ENCODE measurements around the gene PGA3.
"Not testable (repeated sequence)": the region's sequence is repeated elsewhere in the genome, so short reads cannot be mapped to it uniquely, and the experiment has no call there.

The PGA3 gene

DNA sequence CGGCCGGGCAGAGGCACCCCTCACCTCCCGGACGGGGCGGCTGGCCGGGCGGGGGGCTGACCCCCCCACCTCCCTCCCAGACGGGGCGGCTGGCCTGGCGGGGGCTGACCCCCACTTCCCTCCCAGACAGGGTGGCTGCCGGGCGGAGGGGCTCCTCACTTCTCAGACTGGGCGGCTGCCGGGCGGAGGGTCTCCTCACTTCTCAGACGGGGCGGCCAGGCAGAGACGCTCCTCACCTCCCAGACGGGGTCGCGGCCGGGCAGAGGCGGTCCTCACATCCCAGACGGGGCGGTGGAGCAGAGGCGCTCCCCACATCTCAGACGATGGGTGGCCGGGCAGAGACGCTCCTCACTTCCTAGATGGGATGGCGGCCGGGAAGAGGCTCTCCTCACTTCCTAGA lies 37.0 kb upstream of the PGA3 start:
- intact Hi-C loops (cut with DNase I) = not testable (repeated sequence)
- DNase-seq = peak in 1 of 42 donors; percentile 27

DNA sequence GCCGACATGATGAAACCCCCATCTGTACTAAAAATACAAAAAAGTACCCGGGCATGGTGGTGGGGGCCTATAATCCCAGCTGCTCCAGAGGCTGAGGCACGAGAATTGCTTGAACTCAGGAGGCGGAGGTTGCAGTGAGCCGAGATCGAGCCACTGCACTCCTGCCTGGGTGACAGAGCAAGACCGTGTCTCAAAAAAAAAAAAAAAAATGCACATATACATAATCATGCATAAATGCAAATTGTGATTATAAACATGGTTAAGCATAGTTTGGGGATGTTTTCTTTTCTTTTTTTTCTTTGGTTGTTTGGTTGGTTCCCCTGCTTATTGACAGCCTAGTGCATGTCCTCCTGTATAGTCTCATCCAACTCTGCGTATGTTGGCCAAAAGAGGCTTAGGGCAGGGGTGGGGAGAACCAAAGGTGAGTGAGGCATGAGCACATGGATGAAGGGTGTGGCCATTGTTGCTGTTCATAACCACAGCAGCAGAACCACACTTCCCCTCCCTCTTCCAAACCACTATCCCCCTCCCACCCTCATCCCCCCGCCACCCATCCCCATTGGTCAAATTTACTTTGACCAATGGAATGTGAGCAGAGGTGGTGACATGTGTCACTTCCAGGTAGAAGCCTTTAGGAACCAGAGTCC lies 35.1 kb upstream of the PGA3 start:
- DNase-seq = peak in 1 of 42 donors; percentile 15
- intact Hi-C loops (cut with DNase I) = no loop called here

DNA sequence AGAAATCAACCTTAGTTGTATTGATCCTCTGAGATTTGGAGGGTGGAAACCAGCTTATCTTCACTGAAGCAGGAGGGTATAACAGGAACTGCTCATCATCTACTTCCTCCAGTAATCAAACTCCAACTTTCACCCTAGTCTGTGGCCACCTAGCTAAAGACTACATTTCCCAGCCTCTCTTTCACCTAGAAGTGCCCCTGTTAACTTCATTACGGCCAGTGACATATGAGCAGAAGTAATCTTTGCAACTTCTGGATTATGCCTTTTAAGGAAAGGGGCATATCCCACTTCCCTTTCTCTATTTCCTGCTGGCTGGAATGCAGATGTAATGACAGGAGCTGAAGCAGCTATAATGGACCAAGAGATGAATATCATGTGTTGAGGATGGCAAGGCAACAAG lies 34.5 kb upstream of the PGA3 start:
- no peak for DNase-seq
- intact Hi-C loops (cut with DNase I) = no loop called here

DNA sequence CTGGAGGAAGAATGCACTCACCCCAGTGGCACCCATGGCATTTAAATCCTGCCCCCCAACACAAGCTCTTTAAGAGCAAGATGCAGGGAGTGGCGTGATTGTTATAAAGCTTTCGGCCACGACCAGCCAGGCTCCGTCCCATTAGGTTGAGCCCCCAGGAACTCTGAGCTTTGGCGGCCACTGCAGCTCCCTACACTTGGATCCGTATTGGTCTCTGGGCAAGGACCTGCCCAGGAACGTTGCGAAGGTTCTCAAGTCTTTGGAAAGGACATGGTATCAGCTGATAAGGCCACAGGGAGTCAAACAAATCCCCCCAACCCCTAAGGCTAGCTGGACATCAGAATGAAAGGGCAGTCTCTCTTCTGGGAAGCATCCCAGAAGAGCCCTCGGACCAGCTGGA lies 32.7 kb upstream of the PGA3 start:
- peak in 1 of 42 donors; percentile 12 for DNase-seq
- intact Hi-C loops (cut with DNase I) = no loop called here

DNA sequence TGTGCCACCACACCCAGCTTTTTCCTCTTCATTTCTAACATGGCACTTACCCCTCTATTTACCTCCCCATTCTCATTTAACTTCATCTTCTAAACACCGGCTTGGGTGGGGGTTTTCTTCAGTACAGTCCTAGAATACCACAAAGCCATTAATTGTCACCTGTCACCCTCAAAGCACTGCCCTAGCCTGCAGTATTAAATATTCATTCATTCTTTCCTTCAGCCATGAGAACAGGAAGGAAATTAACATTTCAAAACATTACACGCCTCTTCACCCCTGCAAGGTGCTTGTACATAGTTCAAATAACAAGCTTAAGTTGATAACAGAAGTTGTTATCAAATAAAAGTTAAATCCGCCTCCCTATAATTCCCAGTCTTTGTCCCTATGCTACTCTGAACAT lies 31.4 kb upstream of the PGA3 start:
- no peak for DNase-seq
- intact Hi-C loops (cut with DNase I) = no loop called here

DNA sequence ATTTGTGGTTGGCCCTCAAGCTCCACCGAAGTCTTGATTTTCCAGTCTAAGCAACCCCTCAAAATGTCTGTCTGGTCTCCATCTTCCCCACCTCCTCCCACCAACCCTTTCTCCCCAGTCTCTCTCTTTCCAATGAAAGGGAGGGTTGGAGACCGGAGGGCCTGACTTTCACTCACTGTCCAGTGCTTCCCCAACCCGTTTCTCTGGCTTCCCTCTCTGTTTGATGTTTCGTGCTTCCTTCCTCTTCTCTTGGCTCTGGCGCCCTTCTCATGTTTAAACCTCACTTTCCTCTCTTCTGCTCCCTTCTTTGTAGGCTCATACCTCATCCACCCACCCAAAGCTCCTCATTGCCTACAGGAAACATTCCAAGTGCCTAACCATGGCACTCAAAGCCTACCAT lies 31.0 kb upstream of the PGA3 start:
- intact Hi-C loops (cut with DNase I) = no loop called here
- peak in 3 of 42 donors; percentile 6 to 28 (median 14) for DNase-seq

DNA sequence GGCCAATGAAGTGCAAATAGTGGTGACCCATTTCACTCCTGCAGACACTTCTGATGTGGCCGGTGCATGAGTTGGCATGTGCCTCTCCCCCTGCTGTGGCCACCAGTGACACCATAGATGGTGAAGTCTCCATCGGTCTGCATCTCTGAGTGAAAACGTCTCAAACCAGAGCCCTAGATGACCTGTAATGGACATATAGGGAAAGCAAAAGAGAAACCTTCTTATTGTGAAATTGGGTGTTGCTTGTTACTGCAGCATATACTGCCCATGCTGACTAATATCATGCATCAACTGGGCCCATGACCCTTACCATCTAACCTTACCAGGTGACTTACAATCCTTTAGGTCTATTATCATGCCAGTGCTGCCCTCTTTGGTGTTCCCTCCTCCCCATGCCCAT lies 30.4 kb upstream of the PGA3 start:
- intact Hi-C loops (cut with DNase I) = no loop called here
- DNase-seq = peak in 1 of 42 donors; percentile 4

DNA sequence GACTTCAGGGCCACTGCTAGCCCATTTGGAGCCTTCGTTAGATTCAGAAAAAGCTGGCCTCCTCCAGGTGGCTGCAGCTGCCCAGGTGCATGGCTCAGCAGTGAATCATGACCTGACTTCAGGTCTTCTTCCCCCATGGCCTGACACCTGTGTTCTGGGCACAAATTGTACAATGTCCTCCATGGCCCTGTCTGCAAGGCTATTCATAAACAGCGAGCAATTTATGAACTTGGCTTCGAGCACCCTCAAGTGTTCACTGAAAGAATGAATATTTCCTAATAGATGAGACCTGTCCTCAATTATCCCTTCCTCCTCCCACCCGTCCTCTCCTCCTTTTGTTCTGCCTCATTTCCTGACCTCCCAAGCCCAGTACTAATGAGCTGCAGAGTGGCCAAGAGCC lies 29.9 kb upstream of the PGA3 start:
- peak in 1 of 42 donors; percentile 10 for DNase-seq
- intact Hi-C loops (cut with DNase I) = no loop called here

DNA sequence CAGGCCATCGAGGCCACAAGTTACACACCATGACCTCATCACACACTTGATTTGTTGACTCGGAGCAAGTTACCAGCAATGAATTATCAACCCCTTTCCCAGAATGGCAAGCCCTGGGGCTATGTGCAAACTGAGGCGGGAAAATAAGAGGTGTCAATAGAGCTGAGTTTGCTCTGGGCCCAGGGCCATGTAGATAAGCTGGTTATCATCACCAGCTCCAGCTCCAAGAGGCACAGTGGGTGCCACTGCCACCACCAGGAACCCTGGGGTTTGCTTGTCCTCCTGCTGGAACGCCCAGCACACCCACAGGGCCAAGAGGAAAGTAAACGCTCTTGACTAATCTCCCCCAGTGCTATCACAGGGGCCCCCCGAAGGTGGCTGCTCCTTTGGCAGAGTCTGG lies 29.0 kb upstream of the PGA3 start:
- peak in 2 of 42 donors; percentile 16 to 23 for DNase-seq
- intact Hi-C loops (cut with DNase I) = no loop called here

DNA sequence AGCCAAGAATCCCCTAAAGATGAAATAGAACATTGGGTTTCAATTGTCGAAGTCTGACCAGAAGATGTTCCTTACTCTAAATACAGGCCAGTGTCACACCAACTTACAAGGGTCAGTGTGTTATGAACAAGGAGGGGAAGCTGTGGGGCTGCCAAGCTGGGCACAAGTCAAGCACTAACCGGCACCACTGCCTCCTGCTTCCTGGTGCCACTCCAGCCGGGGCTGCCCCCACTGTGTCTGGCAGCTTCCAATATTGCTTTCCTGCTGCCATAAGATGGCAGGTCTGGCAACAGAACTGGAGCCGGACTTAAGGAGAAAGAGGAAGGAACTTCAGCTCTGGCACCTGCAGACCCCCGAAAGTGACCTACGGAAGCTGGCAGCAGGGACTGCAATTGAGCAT lies 28.4 kb upstream of the PGA3 start:
- DNase-seq = peak in 2 of 42 donors; percentile 6 to 10
- intact Hi-C loops (cut with DNase I) = no loop called here

DNA sequence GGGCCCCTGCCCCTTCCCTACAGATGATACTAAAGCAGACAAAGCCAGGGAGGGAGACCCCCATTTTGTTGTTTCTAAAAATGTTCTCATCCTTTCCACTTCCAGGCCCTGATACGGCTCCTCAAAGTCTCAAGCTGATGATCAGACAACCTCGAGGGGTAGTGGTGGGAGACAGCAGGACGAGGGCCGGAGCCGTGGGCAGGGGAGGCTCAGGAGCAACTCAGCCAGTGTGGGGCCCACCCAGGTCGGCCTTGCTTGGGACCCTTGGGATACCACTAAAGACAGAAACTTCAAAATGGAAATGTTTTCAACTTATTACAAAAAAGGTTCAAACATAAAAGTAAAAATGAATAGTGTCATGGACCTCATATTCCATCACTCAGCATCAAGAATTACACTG lies 26.9 kb upstream of the PGA3 start:
- intact Hi-C loops (cut with DNase I) = no loop called here
- peak in 1 of 42 donors; percentile 5 for DNase-seq

DNA sequence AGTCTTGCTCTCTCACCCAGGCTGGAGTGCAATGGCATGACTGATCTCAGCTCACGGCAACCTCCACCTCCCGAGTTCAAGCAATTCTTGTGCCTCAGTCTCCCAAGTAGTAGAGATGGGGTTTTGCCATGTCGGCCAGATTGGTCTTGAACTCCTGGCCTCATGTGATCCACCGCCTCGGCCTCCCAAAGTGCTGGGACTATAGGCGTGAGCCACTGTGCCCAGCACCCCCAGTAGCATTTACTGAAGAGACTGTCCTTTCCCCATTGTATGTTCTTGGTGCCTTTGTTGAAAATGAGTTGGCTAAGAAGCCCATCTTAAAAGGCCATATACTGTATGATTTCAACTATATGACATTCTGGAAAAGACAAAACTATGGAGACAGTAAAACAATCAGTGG lies 23.1 kb upstream of the PGA3 start:
- intact Hi-C loops (cut with DNase I) = loop anchor here (10.0 kb wide), 2 partner anchors 65 to 345 kb away; no protein-coding TSS in a partner anchor
- peak in 1 of 42 donors; percentile 27 for DNase-seq

DNA sequence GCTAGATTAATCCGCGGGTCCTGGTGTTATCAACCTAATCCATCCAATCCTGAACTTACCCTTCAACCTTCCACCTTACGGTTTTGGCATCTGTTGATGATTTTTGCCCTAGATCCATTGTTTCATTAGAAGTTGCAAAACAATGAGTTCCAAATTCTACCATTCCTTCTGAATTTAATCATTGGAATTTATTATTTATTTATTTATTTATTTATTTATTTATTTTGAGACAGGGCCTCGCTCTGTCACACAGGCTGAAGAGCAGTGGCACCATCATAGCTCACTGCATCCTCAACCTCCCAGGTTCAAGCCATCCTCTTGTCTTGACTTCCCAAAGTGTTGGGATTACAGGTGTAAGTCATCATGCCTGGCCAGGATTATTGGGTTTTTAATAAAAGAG lies 21.8 kb upstream of the PGA3 start:
- intact Hi-C loops (cut with DNase I) = loop anchor here (10.0 kb wide), 2 partner anchors 67 to 347 kb away; no protein-coding TSS in a partner anchor
- DNase-seq = peak in 1 of 42 donors; percentile 12

DNA sequence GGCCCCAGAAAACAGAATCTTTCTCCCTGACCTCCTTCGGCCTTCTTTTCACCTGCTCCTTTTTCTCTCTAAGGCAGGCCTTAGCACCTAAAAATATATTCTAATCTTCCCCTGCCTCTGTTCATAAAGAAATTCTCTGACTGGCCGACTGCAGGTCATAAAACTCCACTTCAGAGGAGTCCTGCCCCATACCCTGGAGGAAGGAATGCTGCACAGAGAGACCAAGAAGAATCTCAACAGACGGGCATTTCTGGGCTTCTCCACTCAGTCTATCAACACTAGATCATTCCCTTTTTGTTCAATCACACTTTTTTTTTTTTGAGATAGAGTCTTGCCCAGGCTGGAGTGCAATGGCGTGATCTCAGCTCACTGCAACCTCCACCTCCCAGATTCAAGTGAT lies 19.7 kb upstream of the PGA3 start:
- intact Hi-C loops (cut with DNase I) = loop anchor here (10.0 kb wide), 2 partner anchors 69 to 349 kb away; no protein-coding TSS in a partner anchor

DNA sequence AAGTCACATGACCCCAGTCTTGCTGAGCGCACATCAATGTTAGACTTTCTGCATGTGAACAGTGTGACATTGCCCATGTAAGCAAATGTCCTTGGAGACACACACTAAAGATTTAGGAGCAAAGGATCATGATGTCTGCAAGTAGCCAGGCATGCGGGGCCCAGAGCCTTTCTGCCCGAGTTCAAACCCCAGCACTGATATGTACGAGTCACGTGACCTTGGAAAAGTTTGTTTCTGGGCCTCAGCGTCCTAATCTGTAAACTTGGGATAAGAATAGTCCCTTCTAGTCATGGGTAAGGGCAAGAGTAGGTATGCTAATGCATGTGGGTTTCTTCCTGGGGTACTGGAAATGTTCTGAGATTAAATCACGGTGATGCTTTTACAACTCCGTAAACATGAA lies 16.8 kb upstream of the PGA3 start:
- no peak for DNase-seq
- intact Hi-C loops (cut with DNase I) = loop anchor here (10.0 kb wide), 2 partner anchors 72 to 352 kb away; no protein-coding TSS in a partner anchor

More for the DNA sequence above, 19.7 kb upstream of the PGA3 start:
- no peak for DNase-seq

DNA sequence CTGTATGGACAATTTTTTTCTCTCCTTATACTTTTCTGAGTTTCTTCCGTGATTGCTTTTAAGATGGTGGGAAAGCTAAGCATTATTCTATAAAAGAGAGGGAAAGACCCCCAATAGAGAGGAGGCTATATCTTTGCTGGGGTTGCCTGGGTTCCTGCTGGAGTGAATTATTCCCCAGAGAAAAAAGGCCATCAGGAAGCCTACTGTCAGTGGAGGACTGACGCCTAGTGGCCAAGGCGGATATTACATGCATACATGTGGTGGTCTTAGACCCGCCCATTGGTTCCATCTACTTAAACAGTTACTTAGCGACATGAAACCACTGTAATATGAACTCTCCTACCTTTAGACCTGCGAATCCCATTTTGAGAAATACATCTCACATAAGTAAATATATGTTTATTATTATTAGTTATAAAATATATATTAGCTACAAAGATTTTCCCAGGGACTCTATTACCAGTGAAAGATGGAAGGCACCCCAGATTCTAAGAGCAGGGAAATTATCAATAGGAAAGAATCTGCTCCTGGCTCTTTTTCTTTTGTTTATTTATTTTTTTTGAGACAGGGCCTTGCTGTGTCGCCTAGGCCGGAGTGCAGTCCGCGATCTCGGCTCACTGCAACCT lies 15.7 kb upstream of the PGA3 start:
- DNase-seq = peak in 41 of 42 donors; percentile 48 to 92 (median 77)

DNA sequence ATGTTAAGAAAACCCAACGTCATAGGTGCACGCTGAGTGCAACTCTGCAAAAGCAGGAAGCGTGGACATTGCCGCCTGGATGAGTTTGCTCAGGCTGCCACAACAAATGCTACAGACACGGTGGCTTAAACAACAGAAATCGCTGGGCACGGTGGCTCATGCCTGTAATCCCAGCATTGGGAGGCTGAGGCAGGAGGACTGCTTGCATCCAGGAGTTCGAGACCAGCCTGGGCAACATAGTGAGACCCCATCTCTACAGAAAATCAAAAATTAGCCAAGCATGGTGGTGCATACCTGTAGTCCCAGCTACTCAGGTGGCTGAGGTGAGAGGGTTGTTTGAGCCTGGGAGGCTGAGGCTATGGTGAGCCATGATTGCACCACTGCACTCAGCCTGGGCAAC lies 13.4 kb upstream of the PGA3 start:
- intact Hi-C loops (cut with DNase I) = loop anchor here (10.0 kb wide), 2 partner anchors 75 to 355 kb away; no protein-coding TSS in a partner anchor

More for the DNA sequence above, 15.7 kb upstream of the PGA3 start:
- intact Hi-C loops (cut with DNase I) = loop anchor here (10.0 kb wide), 2 partner anchors 73 to 353 kb away; no protein-coding TSS in a partner anchor

DNA sequence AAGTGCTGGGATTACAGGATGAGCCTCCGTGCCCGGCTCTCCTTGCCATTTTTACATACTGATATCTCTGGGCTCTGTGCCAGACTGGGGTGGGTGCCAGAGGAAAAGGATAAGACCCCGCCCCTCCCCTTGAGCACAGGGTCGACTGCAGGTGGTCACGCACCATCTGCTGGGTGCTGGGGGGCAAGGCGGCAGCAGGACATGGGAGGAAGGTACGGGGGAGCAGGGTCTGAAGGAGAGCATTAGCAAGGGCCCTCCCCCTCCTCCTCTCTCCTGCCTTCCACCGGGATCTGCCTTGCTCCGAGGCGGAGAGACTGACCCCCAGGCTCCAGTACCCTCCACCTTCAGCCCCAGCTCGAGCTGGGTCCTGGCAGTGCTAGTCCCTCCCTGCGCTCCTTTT lies 9.7 kb upstream of the PGA3 start:
- no peak for DNase-seq
- intact Hi-C loops (cut with DNase I) = no loop called here

More for the DNA sequence above, 13.4 kb upstream of the PGA3 start:
- no peak for DNase-seq

DNA sequence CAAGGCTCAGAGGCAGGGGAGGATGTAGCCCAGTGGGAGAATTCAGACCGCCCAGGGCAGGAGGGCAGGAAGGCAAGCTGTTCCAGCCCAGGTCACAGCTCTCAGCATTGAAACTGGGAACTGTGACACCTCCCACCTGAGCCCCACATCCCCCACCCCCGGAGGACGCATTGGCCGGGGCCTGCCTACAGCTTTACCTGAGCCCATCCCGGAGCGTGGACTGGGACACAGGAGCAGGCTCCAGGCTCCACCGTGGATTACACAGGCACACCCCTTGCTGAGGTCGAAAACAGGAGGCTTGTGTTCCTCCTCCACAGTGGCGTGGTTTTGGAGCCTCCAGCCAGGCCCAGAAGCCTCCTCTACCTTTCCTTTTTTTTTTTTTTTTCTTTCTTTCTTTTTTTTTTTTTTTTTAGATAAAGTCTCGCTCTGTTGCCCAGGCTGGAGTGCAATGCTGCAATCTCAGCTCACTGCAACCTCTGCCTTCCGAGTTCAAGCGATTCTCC lies 9.1 kb upstream of the PGA3 start:
- DNase-seq = no peak
- intact Hi-C loops (cut with DNase I) = no loop called here

DNA sequence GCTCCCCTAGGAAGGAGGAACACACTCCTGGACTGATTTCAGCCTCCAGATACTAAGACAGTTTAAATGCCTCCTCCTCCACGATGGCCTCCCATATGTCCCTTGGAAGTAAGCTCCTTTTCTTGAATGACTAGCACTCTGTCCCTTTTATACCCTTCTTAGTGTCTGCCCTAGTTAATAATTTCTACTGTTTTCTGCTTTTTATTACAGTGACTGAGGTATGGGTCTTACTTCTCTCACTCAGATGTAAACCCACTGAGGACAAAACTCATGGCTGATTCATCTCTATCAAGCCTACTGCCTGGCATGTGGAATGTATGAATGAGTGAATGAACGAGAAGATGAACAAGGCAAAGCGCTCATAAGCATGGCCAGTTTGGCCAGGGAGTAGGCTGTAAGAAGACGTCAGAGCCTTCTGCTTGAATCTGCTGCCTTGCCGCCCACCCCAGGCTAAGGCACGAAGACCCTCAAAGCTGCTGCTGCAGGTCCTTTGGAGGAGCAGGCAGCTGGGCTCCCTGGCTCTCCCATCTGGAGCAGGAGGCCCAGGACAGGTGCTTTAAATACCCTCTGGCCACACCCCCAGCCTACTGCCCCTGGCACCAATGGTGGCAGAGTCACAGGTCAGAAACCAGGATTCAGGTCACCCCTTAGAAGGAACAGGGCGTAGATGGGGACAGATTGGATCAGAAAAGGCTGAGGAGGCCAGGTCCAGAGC lies 8.2 kb upstream of the PGA3 start:
- intact Hi-C loops (cut with DNase I) = no loop called here
- DNase-seq = no peak

Data from head of caudate nucleus (tissue), 42 donors.